Measurements from ENCODE around the gene RAB31.
"Not testable (repeated sequence)": the region's sequence is repeated elsewhere in the genome, so short reads cannot be mapped to it uniquely, and the experiment has no call there.

RAB31 gene, protein sequence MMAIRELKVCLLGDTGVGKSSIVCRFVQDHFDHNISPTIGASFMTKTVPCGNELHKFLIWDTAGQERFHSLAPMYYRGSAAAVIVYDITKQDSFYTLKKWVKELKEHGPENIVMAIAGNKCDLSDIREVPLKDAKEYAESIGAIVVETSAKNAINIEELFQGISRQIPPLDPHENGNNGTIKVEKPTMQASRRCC

DNA sequence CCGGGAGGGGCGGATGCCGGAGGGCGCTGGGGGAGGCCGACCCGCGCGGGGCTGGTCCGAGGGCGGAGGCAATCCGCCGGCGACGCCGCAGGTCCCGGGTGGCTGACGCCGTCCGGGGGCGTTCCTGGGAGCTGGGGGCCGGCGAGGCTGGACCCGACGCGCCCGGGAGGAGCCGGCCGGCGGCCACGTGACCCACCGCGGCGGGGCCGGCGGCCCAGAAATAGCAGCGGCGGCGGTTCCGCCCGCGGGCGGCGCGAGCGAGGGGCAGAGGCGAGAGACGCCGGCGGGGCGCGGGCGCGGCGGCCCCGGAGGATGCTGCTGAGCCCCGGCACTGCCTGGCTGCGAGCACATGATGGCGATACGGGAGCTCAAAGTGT is at the start of gene RAB31:
Gene RAB31 (plus strand): TSS at position 245 of the 377 bp plus-strand sequence. CDS start 105 bp downstream, at position 350.
- DNase-seq = peak; percentile 89

DNA sequence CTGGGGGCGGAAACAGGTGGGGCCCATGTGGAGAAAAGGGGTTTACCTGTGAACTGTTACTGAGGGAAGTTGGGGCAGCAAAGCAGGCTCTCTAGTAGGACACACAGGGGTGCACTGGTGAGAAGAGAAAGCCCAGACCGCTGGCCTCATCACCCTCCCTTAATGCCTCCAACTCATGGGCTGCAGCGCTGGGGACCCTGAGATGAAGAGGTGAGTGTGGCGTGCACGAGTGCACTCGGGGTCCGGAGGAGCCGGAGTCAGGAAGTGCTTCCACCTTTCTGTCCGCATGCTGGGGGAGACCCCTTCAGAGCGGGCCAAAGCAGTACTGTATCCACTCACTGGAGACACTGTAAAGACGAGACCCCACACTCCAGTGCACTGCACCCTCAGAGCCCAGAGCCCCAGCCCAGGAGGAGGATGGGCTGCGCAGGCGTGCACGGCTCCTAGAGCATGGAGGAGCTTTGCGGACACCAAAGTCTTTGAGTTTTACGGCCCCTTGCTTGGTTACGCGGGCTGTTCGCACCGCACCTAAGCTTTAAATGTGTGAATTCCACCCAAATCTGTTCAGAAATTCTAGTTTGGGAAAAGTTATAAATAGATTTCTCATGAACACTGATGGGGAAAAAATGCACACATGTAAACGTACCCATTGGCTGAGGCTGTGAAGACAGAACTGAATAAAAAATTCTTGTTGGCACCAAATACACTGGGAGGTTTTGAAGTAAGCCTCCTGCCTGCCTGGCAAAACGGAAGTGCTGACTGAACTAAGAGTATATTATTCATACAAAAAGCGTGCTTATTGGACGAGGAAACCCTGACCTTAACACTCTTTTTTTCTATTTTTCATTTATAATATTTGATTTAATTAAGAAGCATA is 48.4 kb upstream of the RAB31 start:
- DNase-seq = no peak

DNA sequence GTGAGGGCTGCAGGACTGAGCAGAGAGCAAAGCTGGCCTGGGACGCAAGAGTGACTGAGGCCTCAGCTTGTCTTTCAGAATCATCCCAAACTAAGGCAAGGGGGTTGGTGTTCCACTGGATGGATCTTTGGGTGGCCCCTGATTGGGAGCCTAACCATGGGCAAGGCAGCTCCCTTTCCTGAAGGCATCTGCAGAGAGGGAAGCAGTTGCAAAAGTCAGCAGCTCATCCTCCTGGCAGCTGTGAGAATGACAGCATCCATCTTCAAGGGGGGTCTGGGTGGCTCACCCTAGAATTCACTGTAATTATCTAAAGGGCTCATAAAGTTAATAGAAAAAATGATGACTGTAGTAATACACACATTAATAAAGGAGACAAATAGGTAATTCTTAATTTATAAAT is 46.5 kb upstream of the RAB31 start:
- DNase-seq = no peak

DNA sequence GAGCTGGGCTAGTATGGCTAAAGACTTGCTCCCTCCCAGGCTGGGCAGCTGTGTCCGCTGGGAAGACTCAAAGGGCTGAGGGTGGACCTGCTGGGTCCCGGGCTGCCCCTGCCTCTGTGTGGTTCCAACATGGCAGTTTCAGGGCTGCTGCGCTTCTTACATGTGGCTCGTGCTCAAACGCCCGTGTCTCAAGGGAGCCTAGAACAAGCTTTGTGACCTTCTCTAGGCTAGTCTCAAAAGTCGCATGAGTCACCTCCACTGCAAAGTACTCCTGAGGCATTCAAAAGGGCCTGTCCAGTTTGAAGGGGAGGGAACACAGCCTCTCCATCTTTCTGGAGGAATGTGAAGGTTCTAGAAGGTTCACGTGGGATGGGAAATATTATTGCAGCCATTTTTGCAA is 44.7 kb upstream of the RAB31 start:
- DNase-seq = no peak

DNA sequence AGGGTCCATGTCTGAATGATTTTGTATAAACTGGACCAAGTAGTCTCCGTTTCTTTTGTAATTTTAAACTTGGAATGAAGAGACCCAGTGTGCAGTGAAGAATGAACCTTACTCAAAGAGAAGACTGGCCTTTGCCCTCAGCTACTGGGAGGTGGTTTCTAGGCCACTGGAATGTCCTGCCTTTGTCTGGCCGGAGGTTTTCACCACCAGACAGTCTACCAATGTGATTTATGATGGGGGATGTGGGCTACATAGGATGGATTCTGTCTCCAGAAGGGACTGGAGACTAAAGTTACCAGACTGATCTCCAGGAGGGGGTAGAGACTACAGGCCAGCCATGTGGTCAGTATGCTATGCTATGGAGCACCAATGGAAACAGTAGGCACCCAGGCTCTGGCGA is 42.8 kb upstream of the RAB31 start:
- DNase-seq = no peak

DNA sequence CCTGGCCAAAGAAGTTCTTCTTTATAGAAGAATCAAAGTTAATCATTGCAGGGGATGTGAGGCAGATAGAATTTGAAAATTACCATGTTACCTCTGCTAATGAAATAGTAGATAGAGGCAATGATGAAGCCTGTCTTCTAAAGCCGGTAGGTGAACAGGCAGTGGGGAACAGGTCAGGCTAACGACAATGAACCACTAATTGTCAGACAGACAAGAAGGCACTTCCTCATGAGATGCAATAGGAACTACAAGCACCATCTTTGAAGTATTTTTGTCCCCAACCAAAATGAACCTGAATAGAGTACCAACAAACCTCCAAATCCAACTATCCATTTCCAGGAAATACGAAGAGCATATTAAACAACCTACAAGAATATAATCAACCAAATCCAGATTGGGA is 41.6 kb upstream of the RAB31 start:
- DNase-seq = no peak

DNA sequence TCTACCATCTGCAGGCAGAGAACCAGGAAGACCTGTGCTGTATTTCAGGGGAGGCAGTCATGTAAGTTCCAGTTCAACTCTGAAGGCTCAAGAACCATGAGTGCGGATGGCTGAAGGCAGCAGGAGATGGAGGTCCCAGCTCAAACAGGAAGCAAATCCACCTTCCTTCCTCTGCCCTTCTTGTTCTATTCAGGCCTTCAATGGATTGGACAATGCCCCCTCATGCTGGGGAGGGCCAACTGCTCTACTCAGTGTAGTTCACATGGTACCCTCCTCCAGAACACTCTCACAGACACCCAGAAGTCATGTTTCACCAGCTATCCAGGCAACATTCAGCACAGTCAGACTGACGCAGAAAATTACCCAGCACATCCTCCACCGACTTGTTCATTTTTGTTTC is 39.1 kb upstream of the RAB31 start:
- no peak for DNase-seq

DNA sequence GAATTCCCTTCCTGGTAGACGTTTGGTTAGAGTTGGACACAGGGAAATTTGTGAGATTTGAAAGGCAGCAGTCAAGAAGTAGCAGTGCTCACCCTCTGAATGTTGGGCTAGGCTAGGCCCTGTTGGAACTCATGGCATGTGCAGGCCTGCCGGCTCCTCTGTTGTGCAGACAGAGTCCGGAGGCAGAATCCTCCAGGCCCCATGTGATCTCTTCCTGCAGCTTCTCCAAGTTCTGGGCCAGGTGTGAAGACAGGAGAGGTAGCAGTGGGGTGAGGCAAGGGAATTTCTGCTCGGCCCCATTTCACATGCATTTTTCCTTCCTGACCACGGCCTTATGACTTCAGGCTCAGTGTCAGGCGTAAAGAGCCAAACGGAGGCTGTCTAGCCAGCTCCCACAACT is 36.9 kb upstream of the RAB31 start:
- no peak for DNase-seq

DNA sequence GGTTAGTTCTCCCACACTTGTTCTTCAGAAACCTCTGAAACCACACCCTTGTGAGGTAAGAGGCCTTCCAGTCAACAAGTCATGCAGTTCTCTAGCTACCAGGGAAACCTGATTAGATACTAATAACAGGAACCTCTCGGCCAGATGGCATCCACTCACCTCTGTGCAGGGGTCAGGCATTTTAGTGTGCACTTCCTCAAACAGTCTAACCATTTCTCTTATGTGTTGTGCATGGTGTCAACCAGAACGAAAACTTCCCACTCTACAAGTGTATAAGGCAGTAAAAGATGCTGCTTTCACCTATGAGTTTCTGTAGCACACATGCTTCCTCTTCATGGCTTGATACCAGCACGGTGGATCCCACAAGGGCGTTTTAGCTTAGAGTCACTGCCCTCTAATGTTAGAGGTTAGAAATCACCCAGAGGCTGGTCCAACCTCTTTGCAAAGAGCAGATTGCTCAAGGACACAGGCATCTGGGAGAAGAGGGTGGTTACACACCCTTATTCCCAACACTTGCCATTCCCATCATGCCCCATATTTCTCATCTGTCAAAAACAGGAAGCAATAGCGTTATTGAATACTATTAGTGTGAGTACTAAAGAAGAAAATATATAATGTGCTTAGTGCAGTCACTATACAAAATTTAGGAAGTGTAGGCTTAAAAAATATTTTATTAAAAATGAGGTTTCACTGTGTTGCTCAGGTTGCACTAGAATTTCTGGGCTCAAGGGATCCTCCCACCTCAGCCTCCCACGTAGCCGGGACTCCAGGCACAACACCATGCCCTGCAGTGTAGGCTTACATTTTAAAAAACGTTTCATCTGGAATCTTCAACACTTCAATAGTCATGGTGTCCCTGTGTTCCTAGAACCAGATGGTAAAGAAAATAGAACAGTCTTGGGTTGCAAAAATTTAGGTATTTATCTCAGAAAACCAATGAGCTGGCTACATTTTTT is 34.5 kb upstream of the RAB31 start:
- DNase-seq = no peak

DNA sequence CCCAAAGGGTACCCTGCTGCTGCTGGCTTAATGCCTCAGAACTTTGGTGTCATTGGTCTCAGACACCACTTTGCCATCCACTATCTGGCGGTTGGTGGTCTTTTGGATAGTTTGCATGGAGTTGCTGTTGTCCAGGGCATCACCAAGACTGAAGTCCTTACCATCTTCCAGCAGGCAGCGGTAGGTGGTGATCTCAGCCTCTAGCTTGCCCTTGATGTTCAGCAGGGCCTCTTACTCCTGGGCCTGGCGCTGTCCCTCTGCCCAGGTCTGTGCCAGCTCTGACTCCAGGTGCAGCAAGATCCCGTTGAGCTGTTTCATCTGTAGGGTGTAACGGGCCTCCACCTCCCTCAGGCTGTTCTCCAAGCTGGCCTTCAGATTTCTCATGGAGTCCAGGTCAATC is 29.9 kb upstream of the RAB31 start:
- not testable (repeated sequence) for DNase-seq

DNA sequence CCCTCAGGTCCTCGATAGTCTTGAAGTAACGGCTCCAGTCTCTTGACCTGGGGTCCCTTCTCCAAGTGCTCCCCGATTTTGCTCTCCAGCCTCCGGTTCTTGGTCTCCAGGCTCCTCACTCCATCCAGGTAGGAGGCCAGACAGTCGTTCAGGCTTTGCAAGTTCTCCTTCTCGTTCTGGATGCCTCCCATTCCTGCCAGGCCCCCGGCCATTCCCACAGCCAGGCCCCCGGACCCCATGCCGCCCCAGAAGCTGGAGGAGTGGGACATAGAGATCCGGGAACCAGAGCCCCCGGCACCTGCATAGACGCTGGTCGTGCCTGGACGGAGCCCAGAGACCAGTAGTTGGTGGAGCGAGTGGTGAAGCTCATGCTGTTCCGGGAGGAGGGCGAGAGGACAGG is 29.0 kb upstream of the RAB31 start:
- DNase-seq = no peak

DNA sequence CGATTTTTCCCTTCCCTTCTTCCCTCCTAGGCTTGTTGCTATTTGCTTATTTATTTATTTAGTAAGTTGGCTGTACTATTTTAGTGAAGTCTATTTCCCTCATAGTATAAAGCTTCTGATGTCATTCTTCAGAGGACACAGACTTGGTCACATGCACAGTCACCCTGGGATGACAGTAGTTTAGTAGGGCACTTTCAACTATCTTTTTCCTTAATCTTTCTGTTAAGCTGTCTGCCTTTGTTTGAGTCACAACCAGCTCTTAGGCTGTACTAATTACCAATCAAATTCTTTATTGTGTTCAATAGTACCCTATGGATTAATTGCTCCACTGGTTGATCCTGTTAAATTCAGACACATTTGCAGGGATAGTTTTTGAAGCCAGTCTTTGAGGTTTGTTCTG is 26.9 kb upstream of the RAB31 start:
- no peak for DNase-seq

DNA sequence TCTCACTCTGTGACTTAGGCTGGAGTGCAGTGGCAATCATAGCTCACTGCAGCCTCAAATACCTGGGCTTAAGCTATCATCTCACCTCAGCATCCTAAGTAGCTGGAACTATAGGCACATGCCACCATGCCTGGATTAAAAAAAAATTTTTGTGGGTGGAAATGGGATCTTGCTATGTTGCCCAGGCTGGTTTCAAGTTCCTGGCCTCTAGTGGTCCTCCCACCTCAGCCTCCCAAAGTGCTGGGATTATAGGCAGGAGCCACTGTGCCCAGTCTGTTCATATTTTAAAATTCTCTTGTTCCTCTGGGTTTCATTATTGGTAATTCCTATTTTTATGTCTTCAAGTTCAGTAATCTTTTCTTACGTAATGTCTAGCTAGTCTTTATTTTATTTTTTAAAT is 25.5 kb upstream of the RAB31 start:
- no peak for DNase-seq

DNA sequence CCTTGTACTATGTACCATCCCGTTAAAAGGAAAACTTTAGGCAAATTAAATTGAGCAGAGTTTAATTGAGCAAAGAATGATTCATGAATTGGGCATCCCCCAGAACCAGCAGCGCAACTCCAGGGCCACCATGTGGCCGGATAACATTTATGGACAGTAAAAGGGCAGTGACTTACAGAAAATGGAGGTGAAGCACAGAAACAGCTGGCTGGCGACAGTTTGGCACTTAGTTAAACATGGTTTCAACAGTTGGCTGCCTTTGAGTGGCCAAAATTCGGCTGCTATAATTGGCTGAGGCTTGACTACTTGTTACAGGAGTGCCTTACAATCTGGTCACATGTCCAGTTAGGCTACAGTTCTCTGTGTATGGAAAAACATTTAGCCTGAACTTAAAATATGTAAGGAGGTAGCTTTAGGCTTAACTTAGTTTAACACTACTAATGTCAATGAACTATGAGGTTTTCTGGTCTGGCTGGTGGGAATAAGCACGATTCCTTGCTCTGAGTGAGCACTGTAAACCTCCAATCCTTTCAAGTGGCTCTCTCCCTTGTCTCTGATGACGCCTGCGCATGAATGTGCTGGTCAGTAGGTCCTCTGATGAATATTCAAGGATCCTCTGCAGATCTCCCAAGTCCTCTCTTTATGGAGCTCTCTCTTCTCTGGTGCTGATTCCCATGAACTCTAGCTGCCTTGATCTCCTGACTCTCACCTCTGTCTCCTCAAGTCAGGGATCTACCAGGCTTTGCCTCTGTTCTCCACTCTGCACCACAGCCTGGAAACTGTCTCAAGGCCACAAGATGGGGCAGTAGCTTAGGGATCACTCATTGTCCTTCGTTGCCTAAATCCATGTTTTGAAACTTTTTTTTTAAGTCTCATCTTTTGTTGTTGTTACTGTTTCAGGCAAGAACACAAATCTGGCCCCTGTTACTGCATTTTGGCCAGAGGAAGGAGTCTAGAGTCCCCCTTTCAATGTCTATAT is 24.4 kb upstream of the RAB31 start:
- no peak for DNase-seq

DNA sequence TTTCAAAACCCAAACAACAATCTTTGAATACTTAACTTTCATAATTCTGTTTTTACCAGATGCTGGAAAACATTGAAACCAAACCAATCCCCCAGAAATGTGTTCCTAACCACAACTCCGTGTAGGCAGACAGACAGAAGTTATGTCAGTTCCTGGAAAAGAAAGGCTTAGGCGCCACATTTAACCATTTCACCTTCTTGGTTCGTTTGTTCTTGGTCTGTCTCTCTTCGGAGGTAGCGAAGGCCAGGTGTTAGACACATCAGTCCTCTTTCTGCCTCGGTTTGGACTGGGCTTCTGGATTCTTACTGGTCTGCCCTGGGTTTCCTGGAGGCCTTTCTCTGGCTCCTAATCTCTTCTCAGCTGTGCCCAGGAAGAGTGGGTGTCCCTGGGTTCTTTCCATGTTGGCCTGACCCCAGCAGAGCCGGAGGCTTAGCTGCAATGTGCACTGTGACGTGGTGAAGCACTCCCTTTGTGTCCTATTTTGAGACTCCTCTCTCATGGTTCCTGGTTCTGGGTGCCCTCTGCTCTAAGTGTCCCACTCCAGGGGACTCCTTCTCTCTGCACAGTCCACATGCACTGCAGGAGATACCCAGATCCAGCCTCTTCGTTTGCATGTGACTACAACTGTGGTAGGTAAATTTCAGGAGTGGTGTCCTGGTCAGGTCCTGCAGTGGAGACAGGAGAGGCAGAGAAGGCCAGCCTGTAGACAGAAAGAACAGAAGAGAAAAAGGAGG is 23.1 kb upstream of the RAB31 start:
- no peak for DNase-seq

DNA sequence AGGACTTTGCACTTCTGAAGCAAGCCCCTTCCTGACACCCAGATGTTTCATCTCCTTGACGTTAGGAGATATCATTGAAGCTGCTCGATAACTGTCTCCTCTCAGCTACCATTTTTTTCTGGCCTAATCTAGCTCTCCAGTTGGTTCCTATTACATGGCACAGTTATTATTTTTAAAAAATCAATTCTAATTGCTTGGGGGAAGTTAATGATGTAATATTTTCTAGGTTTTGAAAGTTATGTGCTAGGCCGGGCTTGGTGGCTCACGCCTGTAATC is 22.5 kb upstream of the RAB31 start:
- DNase-seq = no peak

DNA sequence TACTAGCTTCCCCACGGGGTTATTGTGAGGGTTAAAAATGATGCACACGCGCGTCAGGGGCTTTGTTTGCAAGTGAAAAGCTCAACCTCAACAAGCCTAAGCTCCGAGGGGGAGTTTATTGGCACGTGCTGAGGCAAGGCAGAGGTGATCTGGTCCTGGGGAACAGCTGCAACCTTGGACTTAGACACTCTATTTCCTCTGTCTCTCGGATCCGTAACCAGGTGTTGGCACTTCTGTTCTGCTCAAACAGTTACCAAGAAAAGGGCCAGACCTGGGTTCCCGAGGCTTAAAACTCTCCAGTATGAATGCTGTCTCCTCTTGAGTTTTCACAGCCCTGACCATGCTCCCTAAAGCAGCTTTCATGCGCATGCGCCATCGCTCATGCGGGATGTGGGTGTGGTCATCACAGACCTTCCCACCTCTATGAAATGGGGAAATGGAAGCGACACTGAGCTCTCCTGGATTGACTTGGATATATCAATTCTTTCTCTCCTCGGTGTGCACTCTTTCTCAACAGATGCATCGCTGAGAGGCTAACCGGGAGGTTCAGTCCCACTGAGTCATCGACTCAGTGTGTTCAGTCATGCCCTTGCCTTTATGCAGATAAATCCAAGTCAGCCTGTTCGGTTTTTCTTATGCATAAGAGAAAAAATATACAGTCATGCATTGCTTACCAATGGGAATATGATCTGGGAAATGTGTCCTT is 19.9 kb upstream of the RAB31 start:
- DNase-seq = no peak

DNA sequence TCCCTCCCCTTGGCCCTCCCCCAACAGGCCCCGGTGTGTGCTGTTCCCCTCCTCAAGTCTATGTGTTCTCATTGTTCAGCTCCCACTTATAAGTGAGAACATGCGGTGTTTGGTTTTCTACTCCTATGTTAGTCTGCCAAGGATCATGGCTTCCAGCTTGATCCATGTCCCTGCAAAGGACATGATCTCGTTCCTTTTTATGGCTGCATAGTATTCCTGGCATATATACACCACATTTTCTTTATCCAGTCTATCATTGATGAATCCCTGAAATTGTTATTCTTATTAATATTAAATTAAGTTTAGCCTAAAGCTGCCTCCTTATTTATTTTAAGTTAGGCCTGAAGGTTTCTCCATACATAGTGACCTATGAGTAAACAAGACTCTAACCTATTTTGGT is 18.8 kb upstream of the RAB31 start:
- DNase-seq = no peak

DNA sequence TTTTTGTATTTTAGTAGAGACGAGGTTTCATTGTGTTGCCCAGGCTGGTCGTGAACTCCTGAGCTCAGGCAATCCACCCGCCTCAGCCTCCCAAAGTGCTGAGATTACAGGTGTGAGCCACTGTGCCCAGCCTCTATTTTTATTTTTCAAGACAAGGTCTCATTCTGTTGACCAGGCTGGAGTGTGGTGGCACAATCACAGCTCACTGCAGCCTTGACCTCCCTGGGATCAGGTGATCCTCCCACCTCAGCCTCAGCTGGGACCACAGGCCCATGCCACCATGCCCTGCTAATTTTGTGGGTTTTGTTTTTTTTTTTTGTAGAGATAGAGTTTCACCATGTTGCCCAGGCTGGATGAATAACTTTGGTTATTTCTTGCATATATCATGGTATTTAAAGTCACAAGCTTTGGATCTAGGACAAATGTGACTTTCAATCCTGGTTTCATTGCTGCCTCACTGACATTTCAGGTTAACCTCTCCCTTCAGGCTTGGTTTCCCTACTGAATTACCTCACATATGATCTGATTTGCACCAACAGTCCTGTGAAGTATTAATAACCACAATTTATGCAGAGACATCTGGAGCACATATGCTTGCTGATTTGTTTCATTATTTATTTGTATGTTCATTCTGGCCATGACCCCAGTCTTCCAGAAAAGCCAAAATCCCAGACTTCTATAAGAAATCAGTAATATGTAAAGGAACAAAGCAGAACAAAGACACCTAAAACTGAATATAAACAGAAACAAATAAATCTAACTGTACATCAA is 17.5 kb upstream of the RAB31 start:
- no peak for DNase-seq

DNA sequence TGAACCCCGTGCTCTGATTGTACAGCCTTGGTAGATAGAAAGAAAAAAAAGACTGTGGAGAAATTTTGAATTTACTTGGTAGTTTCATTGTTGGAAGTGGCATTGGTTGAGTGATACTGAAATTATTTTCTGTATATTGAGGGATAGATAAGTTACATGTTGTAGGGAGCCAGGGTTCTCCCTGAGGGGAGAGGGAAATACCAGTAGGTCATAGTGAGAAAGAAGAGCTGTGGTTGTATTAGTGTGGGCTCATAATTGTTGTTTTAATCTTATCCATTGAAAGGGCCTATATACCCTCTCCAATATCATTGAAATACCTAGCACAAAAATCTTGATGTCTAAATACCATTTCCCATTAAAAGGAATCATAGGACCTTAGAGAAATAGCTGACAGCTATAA is 16.9 kb upstream of the RAB31 start:
- no peak for DNase-seq
